Measurements from ENCODE around the gene PRSS56.

The PRSS56 gene

DNA sequence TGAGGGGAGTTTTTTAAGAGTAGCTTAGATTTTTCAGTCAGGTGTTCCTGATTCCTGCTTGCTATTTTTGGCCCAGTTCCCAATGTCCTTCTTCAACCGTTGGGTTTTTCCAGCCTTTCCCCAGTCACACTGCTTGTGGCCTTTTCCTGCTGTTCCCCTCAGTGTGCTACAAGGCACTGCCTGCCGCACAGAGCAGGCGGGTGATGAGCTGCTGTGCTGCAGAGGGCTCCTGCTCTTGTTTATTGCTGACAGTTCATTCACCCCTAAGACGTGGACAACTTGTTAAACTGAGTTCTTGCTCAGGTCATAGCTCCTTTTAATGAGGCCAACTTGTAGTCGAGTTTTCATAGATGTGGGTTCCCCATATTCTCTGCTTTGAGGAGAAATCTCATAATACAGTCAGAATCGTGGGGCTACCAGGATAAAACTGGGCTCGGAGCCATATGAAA, 50.9 kb downstream of the PRSS56 start:
- DNase-seq = no peak
- no peak overlapping the region for H3K4me3 ChIP-seq (ENCODE audit: low read depth, low read length)
- TF ChIP-seq, protein P1, sequence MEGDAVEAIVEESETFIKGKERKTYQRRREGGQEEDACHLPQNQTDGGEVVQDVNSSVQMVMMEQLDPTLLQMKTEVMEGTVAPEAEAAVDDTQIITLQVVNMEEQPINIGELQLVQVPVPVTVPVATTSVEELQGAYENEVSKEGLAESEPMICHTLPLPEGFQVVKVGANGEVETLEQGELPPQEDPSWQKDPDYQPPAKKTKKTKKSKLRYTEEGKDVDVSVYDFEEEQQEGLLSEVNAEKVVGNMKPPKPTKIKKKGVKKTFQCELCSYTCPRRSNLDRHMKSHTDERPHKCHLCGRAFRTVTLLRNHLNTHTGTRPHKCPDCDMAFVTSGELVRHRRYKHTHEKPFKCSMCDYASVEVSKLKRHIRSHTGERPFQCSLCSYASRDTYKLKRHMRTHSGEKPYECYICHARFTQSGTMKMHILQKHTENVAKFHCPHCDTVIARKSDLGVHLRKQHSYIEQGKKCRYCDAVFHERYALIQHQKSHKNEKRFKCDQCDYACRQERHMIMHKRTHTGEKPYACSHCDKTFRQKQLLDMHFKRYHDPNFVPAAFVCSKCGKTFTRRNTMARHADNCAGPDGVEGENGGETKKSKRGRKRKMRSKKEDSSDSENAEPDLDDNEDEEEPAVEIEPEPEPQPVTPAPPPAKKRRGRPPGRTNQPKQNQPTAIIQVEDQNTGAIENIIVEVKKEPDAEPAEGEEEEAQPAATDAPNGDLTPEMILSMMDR (IDR thresholded peaks at IDR 0.05; ENCODE audit: low read depth, low read length, missing control alignments) = no peak

GRCh38 chr2:232573042-232573441, 52.9 kb downstream of the PRSS56 start:
- H3K36me3 ChIP-seq (replicated peaks) = peaks cover 39% of the 10 kb centered on the region
- no peaks in the 10 kb centered on the region for H3K27me3 ChIP-seq (replicated peaks)
- DNase-seq = no peak
- TF ChIP-seq, protein P1 (IDR thresholded peaks at IDR 0.05; ENCODE audit: low read depth, low read length, missing control alignments) = no peak
- no peak overlapping the region for H3K4me3 ChIP-seq (ENCODE audit: low read depth, low read length)
- no peak overlapping the region for H3K27ac ChIP-seq
- in situ Hi-C loops (cut with HindIII; ENCODE audit: low pct_ligation_motif_present, low sequenced_read_pairs) = no loop called here

More for the DNA sequence above, 50.9 kb downstream of the PRSS56 start:
- peaks cover 58% of the 10 kb centered on the region for H3K36me3 ChIP-seq (replicated peaks)
- no peaks in the 10 kb centered on the region for H3K27me3 ChIP-seq (replicated peaks)
- H3K27ac ChIP-seq = no peak overlapping the region
- in situ Hi-C loops (cut with HindIII; ENCODE audit: low pct_ligation_motif_present, low sequenced_read_pairs) = no loop called here

DNA sequence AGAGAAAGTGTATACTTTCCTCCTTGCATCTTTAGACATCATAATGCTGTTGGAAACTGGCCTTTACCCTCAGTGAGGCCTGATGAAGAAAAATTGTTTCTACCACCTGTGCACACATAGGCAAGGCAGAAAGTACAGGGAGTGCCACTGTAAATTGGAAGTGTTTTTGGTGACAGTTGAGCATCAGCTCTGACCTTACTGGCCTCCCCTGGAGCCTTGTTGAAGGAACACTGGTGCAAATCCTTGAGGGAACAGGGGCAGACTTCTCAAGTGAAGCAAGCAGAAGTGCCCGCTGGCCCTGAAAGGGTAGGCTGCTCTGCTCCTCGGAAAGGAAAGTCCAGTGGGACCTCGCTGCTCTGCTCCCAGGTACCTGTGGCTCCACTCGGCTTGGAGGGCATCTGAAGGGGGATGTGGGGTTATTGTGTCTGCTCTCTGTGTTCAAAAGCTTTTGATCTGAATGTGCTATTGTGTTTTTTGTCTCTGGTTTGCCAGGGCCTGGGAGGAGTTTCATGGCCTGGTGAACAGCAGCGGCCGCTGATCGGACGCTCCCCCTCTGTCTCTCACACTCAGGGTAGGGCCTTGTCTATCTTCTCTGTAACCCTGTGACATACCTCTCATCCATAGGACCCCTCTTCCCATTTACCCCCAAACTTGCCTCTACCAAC, 53.7 kb downstream of the PRSS56 start:
- DNase-seq = no peak
- Histone ChIP-seq H3K4me3 (ENCODE audit: low read depth, low read length) (no peak overlapping the region), H3K27me3 (replicated peaks) (no peaks in the 10 kb centered on the region), H3K36me3 (replicated peaks) (peaks cover 33% of the 10 kb centered on the region), H3K27ac (no peak overlapping the region)
- in situ Hi-C loops (cut with HindIII; ENCODE audit: low pct_ligation_motif_present, low sequenced_read_pairs) = no loop called here
- TF ChIP-seq, protein P1 (IDR thresholded peaks at IDR 0.05; ENCODE audit: low read depth, low read length, missing control alignments) = no peak

- no peak overlapping the region for H3K4me3 ChIP-seq (ENCODE audit: low read depth, low read length)
- no peaks in the 10 kb centered on the region for H3K27me3 ChIP-seq (replicated peaks)
- H3K27ac ChIP-seq = no peak overlapping the region
- DNase-seq = no peak
- TF ChIP-seq, protein P1 (IDR thresholded peaks at IDR 0.05; ENCODE audit: low read depth, low read length, missing control alignments) = no peak
- peaks cover 24% of the 10 kb centered on the region for H3K36me3 ChIP-seq (replicated peaks)
- in situ Hi-C loops (cut with HindIII; ENCODE audit: low pct_ligation_motif_present, low sequenced_read_pairs) = no loop called here
Measured at GRCh38 chr2:232574674-232575403, 54.7 kb downstream of the PRSS56 start.
